ENCODE data around the gene MIGA2. TPM values are rescaled to one million over a fixed set of nuclear protein-coding genes. Genes with fewer than 3 reads are reported as not detected.

The MIGA2 gene
- total and polyA plus RNA-seq, 4 experiments from 2014 or later = 6.6 to 84.2 (median 46.1) TPM

- ChIA-PET CTCF (ENCODE audit: partially characterized antibody) (interaction anchor here (1.0 kb wide), 1 partner anchor 33 kb away, joined by 3 read pairs; no protein-coding TSS in a partner anchor), POLR2A (ENCODE audit: partially characterized antibody) (interaction anchor here (0.6 kb wide), 2 partner anchors 17 to 1363 kb away, joined by 3 read pairs; partner anchors contain the start of gene DOLPP1)
- H3K4me3 Mint-ChIP-seq = no peak overlapping the region
- H3K27me3 Mint-ChIP-seq = no peaks in the 10 kb centered on the region
- intact Hi-C loops (cut with micrococcal nuclease) = no loop called here
- no peaks in the 10 kb centered on the region for H3K9me3 Mint-ChIP-seq
- Histone ChIP-seq H3K36me3 (ENCODE audit: insufficient read depth, low read length) (no peaks in the 10 kb centered on the region), H3K27ac (ENCODE audit: low read depth, low read length) (no peak overlapping the region), H3K9me3 (ENCODE audit: control insufficient read depth in 1 of 2, low read length in 2 of 2) (no peaks in the 10 kb centered on the region), H3K27me3 (ENCODE audit: insufficient read depth, low read length) (no peaks in the 10 kb centered on the region), H3K4me1 (ENCODE audit: insufficient read depth, low read length) (no peaks in the 10 kb centered on the region), H3K4me3 (ENCODE audit: low read length in 2 of 2) (no peak overlapping the region)
- H3K36me3 Mint-ChIP-seq = peaks cover 0 to 1% of the 10 kb centered on the region in 2 donors
- H3K4me1 Mint-ChIP-seq = no peaks in the 10 kb centered on the region
- no peak for DNase-seq
- no peak overlapping the region for H3K27ac Mint-ChIP-seq
These were observed 61.9 kb downstream of the MIGA2 start for GRCh38 chr9:129098328-129098727.

- H3K4me3 ChIP-seq (ENCODE audit: low read length in 2 of 2) = no peak overlapping the region
- no peaks in the 10 kb centered on the region for H3K4me1 ChIP-seq (ENCODE audit: insufficient read depth, low read length)
- CTCF ChIA-PET (ENCODE audit: partially characterized antibody) = interaction anchor here (0.9 kb wide), 1 partner anchor 27 kb away, joined by 3 read pairs; no protein-coding TSS in a partner anchor
- H3K27me3 ChIP-seq (ENCODE audit: insufficient read depth, low read length) = no peaks in the 10 kb centered on the region
- H3K9me3 Mint-ChIP-seq = no peaks in the 10 kb centered on the region
- H3K27ac ChIP-seq (ENCODE audit: low read depth, low read length) = no peak overlapping the region
- no peak for DNase-seq
- H3K27ac Mint-ChIP-seq = no peak overlapping the region
- POLR2A ChIA-PET (ENCODE audit: partially characterized antibody) = no interaction called here
- no peaks in the 10 kb centered on the region for H3K36me3 ChIP-seq (ENCODE audit: insufficient read depth, low read length)
- intact Hi-C loops (cut with micrococcal nuclease) = no loop called here
- H3K4me3 Mint-ChIP-seq = no peak overlapping the region
- no peaks in the 10 kb centered on the region for H3K27me3 Mint-ChIP-seq
- no peaks in the 10 kb centered on the region for H3K9me3 ChIP-seq (ENCODE audit: control insufficient read depth in 1 of 2, low read length in 2 of 2)
- H3K4me1 Mint-ChIP-seq = no peaks in the 10 kb centered on the region
- H3K36me3 Mint-ChIP-seq = no peaks in the 10 kb centered on the region
These were observed 64.2 kb downstream of the MIGA2 start for GRCh38 chr9:129100383-129101169.

GRCh38 chr9:129101279-129101678, 64.9 kb downstream of the MIGA2 start:
- Histone ChIP-seq H3K27me3 (ENCODE audit: insufficient read depth, low read length) (no peaks in the 10 kb centered on the region), H3K4me1 (ENCODE audit: insufficient read depth, low read length) (no peaks in the 10 kb centered on the region), H3K36me3 (ENCODE audit: insufficient read depth, low read length) (no peaks in the 10 kb centered on the region), H3K4me3 (ENCODE audit: low read length in 2 of 2) (no peak overlapping the region), H3K27ac (ENCODE audit: low read depth, low read length) (no peak overlapping the region), H3K9me3 (ENCODE audit: control insufficient read depth in 1 of 2, low read length in 2 of 2) (no peaks in the 10 kb centered on the region)
- no peaks in the 10 kb centered on the region for H3K9me3 Mint-ChIP-seq
- no peaks in the 10 kb centered on the region for H3K27me3 Mint-ChIP-seq
- no peak for DNase-seq
- no peaks in the 10 kb centered on the region for H3K4me1 Mint-ChIP-seq
- H3K4me3 Mint-ChIP-seq = no peak overlapping the region
- no peaks in the 10 kb centered on the region for H3K36me3 Mint-ChIP-seq
- ChIA-PET CTCF (ENCODE audit: partially characterized antibody) (no interaction called here), POLR2A (ENCODE audit: partially characterized antibody) (no interaction called here)
- peak overlapping the region in 1 of 7 donors; percentile 77 for H3K27ac Mint-ChIP-seq
- intact Hi-C loops (cut with micrococcal nuclease) = no loop called here

DNA sequence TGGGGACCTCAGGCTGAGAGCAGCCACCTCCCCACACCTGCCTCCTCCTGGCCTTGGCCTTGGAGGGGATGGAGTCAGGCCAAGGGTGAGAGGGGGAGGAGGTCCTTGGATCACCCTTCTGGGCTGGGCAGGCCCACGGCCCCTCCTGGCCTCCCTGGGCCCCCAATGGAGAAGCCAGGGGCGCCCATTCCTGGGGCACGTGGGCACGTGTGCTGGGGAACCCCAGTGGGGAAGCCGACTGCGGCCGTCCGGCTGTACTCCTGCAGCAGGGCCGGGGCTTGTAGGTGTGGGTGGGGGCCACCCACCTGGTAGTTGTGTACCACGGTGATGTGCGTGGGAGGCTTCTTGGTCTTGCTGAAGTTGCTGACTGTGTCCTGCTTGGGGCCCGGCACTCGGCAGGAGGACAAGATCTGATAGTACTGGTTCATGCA, 65.7 kb downstream of the MIGA2 start:
- Mint-ChIP-seq H3K27me3 (no peaks in the 10 kb centered on the region), H3K9me3 (no peaks in the 10 kb centered on the region), H3K4me1 (no peaks in the 10 kb centered on the region), H3K4me3 (no peak overlapping the region), H3K36me3 (peaks cover 0 to 2% of the 10 kb centered on the region in 2 donors), H3K27ac (no peak overlapping the region)
- H3K9me3 ChIP-seq (ENCODE audit: control insufficient read depth in 1 of 2, low read length in 2 of 2) = no peaks in the 10 kb centered on the region
- no peaks in the 10 kb centered on the region for H3K27me3 ChIP-seq (ENCODE audit: insufficient read depth, low read length)
- DNase-seq = no peak
- no peaks in the 10 kb centered on the region for H3K4me1 ChIP-seq (ENCODE audit: insufficient read depth, low read length)
- no peak overlapping the region for H3K4me3 ChIP-seq (ENCODE audit: low read length in 2 of 2)
- ChIA-PET POLR2A (ENCODE audit: partially characterized antibody) (no interaction called here), CTCF (ENCODE audit: partially characterized antibody) (no interaction called here)
- no peak overlapping the region for H3K27ac ChIP-seq (ENCODE audit: low read depth, low read length)
- H3K36me3 ChIP-seq (ENCODE audit: insufficient read depth, low read length) = no peaks in the 10 kb centered on the region
- intact Hi-C loops (cut with micrococcal nuclease) = no loop called here

DNA sequence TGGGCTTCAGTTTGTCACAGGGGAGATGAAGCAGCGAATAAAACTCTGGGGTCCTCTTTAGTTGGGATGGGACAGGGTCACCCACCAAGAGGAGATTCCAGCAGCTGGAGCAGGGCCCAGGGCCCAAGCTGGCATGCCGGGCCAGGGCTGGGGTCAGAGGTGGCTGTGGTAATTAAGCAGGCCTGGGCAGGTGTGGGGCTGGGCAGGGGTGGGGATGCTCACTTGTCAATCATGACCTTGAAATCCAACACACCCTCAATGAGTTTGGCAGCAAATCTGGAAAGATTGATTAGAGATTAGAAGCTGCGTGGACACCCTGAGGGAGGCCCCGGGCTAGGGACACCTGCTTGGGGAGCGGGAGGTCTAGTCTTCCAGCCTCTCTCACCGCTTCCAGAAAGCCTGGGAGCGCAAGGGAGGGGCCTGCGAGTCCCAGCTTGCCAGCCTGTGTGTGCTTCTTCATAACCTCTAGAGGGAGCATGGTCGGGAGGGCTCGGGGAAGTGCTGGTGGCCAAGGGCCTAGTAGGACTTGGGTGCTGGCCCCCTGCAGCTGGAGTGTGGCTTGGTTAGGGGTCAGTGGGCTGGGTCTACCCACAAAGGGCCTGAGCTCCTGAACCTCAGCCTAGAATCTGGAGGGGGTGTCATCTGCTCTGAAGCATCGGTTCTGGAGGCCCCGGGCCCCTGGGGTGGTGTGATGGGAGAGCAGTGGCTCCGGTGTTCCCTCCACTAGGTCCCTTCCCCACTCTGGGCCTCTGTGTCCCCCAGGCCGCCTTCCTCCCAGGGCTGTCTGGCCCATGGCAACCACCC, 66.6 kb downstream of the MIGA2 start:
- Mint-ChIP-seq H3K4me3 (no peak overlapping the region), H3K27me3 (no peaks in the 10 kb centered on the region), H3K36me3 (peaks cover 2 to 3% of the 10 kb centered on the region in 2 donors), H3K9me3 (no peaks in the 10 kb centered on the region), H3K4me1 (no peaks in the 10 kb centered on the region), H3K27ac (no peak overlapping the region)
- DNase-seq = no peak
- Histone ChIP-seq H3K27ac (ENCODE audit: low read depth, low read length) (no peak overlapping the region), H3K27me3 (ENCODE audit: insufficient read depth, low read length) (no peaks in the 10 kb centered on the region), H3K9me3 (ENCODE audit: control insufficient read depth in 1 of 2, low read length in 2 of 2) (no peaks in the 10 kb centered on the region), H3K4me1 (ENCODE audit: insufficient read depth, low read length) (no peaks in the 10 kb centered on the region), H3K4me3 (ENCODE audit: low read length in 2 of 2) (no peak overlapping the region), H3K36me3 (ENCODE audit: insufficient read depth, low read length) (no peaks in the 10 kb centered on the region)
- intact Hi-C loops (cut with micrococcal nuclease) = no loop called here
- ChIA-PET POLR2A (ENCODE audit: partially characterized antibody) (interaction anchor here (2.2 kb wide), 1 partner anchor 22 kb away, joined by 5 read pairs; no protein-coding TSS in a partner anchor), CTCF (ENCODE audit: partially characterized antibody) (interaction anchor here (0.8 kb wide), 1 partner anchor 29 kb away, joined by 3 read pairs; no protein-coding TSS in a partner anchor)

GRCh38 chr9:129103595-129103965, 67.2 kb downstream of the MIGA2 start:
- H3K27ac Mint-ChIP-seq = no peak overlapping the region
- H3K36me3 Mint-ChIP-seq = peaks cover 2 to 3% of the 10 kb centered on the region in 2 donors
- Histone ChIP-seq H3K4me3 (ENCODE audit: low read length in 2 of 2) (no peak overlapping the region), H3K36me3 (ENCODE audit: insufficient read depth, low read length) (no peaks in the 10 kb centered on the region), H3K9me3 (ENCODE audit: control insufficient read depth in 1 of 2, low read length in 2 of 2) (no peaks in the 10 kb centered on the region), H3K4me1 (ENCODE audit: insufficient read depth, low read length) (no peaks in the 10 kb centered on the region), H3K27ac (ENCODE audit: low read depth, low read length) (no peak overlapping the region), H3K27me3 (ENCODE audit: insufficient read depth, low read length) (no peaks in the 10 kb centered on the region)
- intact Hi-C loops (cut with micrococcal nuclease) = no loop called here
- no peak overlapping the region for H3K4me3 Mint-ChIP-seq
- H3K4me1 Mint-ChIP-seq = peaks cover 0 to 2% (median under 1%) of the 10 kb centered on the region in 4 donors
- CTCF ChIA-PET (ENCODE audit: partially characterized antibody) = interaction anchor here (0.8 kb wide), 1 partner anchor 28 kb away, joined by 3 read pairs; no protein-coding TSS in a partner anchor
- DNase-seq = no peak
- H3K9me3 Mint-ChIP-seq = no peaks in the 10 kb centered on the region
- POLR2A ChIA-PET (ENCODE audit: partially characterized antibody) = interaction anchor here (2.2 kb wide), 1 partner anchor 22 kb away, joined by 5 read pairs; no protein-coding TSS in a partner anchor
- H3K27me3 Mint-ChIP-seq = no peaks in the 10 kb centered on the region

- intact Hi-C loops (cut with micrococcal nuclease) = no loop called here
- ChIA-PET POLR2A (ENCODE audit: partially characterized antibody) (interaction anchor here (2.2 kb wide), 1 partner anchor 23 kb away, joined by 5 read pairs; no protein-coding TSS in a partner anchor), CTCF (ENCODE audit: partially characterized antibody) (no interaction called here)
- Histone ChIP-seq H3K27ac (ENCODE audit: low read depth, low read length) (no peak overlapping the region), H3K4me3 (ENCODE audit: low read length in 2 of 2) (no peak overlapping the region), H3K9me3 (ENCODE audit: control insufficient read depth in 1 of 2, low read length in 2 of 2) (no peaks in the 10 kb centered on the region), H3K36me3 (ENCODE audit: insufficient read depth, low read length) (no peaks in the 10 kb centered on the region), H3K27me3 (ENCODE audit: insufficient read depth, low read length) (no peaks in the 10 kb centered on the region), H3K4me1 (ENCODE audit: insufficient read depth, low read length) (no peaks in the 10 kb centered on the region)
- Mint-ChIP-seq H3K27me3 (no peaks in the 10 kb centered on the region), H3K4me3 (no peak overlapping the region), H3K4me1 (peaks cover 0 to 7% (median 4%) of the 10 kb centered on the region in 4 donors), H3K27ac (no peak overlapping the region), H3K9me3 (no peaks in the 10 kb centered on the region), H3K36me3 (peaks cover 2 to 3% of the 10 kb centered on the region in 2 donors)
- DNase-seq = no peak
These were observed 67.6 kb downstream of the MIGA2 start for GRCh38 chr9:129104051-129104450.

Data from CD4-positive, alpha-beta memory T cell (primary cell).